ENCODE data around the gene SYT17.
"Not testable (repeated sequence)": the region's sequence is repeated elsewhere in the genome, so short reads cannot be mapped to it uniquely, and the experiment has no call there.

SYT17 gene

GRCh38 chr16:19173649-19174383 lies 5.8 kb downstream of the SYT17 start:
- DNase-seq (ENCODE audit: low read depth in 2 of 2) = no peak

- DNase-seq (ENCODE audit: low read depth in 2 of 2) = no peak
Measured at GRCh38 chr16:19174478-19174877, 6.4 kb downstream of the SYT17 start.

- no peak for DNase-seq (ENCODE audit: low read depth in 2 of 2)
Measured at GRCh38 chr16:19175492-19176262, 7.6 kb downstream of the SYT17 start.

GRCh38 chr16:19177111-19177739 lies 9.2 kb downstream of the SYT17 start:
- DNase-seq (ENCODE audit: low read depth in 2 of 2) = no peak

- DNase-seq (ENCODE audit: low read depth in 2 of 2) = no peak
Measured at GRCh38 chr16:19179546-19180490, 11.8 kb downstream of the SYT17 start.

- DNase-seq (ENCODE audit: low read depth in 2 of 2) = no peak
Measured at GRCh38 chr16:19180741-19181140, 12.7 kb downstream of the SYT17 start.

GRCh38 chr16:19182481-19182880 lies 14.4 kb downstream of the SYT17 start:
- no peak for DNase-seq (ENCODE audit: low read depth in 2 of 2)

GRCh38 chr16:19183187-19183586 lies 15.1 kb downstream of the SYT17 start:
- no peak for DNase-seq (ENCODE audit: low read depth in 2 of 2)

GRCh38 chr16:19184823-19185509 lies 16.9 kb downstream of the SYT17 start:
- no peak for DNase-seq (ENCODE audit: low read depth in 2 of 2)

GRCh38 chr16:19185510-19185851 lies 17.4 kb downstream of the SYT17 start:
- no peak for DNase-seq (ENCODE audit: low read depth in 2 of 2)

GRCh38 chr16:19186408-19186807 lies 18.4 kb downstream of the SYT17 start:
- DNase-seq (ENCODE audit: low read depth in 2 of 2) = no peak

- not testable (repeated sequence) for DNase-seq (ENCODE audit: low read depth in 2 of 2)
Measured at GRCh38 chr16:19187961-19188360, 19.9 kb downstream of the SYT17 start.

GRCh38 chr16:19188406-19188805 lies 20.4 kb downstream of the SYT17 start:
- DNase-seq (ENCODE audit: low read depth in 2 of 2) = no peak

GRCh38 chr16:19192865-19193264 lies 24.8 kb downstream of the SYT17 start:
- no peak for DNase-seq (ENCODE audit: low read depth in 2 of 2)

GRCh38 chr16:19196871-19197270 lies 28.8 kb downstream of the SYT17 start:
- DNase-seq (ENCODE audit: low read depth in 2 of 2) = no peak

GRCh38 chr16:19203374-19203966 lies 35.4 kb downstream of the SYT17 start:
- no peak for DNase-seq (ENCODE audit: low read depth in 2 of 2)

GRCh38 chr16:19210280-19210924 lies 42.4 kb downstream of the SYT17 start:
- DNase-seq (ENCODE audit: low read depth in 2 of 2) = no peak

- DNase-seq (ENCODE audit: low read depth in 2 of 2) = no peak
Measured at GRCh38 chr16:19210968-19211367, 42.9 kb downstream of the SYT17 start.

GRCh38 chr16:19212059-19212458 lies 44.0 kb downstream of the SYT17 start:
- no peak for DNase-seq (ENCODE audit: low read depth in 2 of 2)

- no peak for DNase-seq (ENCODE audit: low read depth in 2 of 2)
Measured at GRCh38 chr16:19213885-19214284, 45.8 kb downstream of the SYT17 start.

Data from stimulated activated CD8-positive, alpha-beta memory T cell treated with anti-CD3 and anti-CD28 coated beads, Interleukin-15, amount 100 ng/mL, for 4 hours (primary cell).